ENCODE data around the gene SLC11A1.

GRCh38 chr2:218402491-218402901, 20.4 kb downstream of the SLC11A1 start:
- no peak for TF ChIP-seq CTCF (IDR thresholded peaks at IDR 0.05; ENCODE audit: poor library complexity)
- TF ChIP-seq EZH2phosphoT487 (IDR thresholded peaks at IDR 0.05; ENCODE audit: low read depth, severe bottlenecking, unreplicated experiment) = no peak
- no peak for TF ChIP-seq EZH2 (IDR thresholded peaks at IDR 0.05; ENCODE audit: borderline replicate concordance)
